H9 (cell line): ENCODE results near the gene UCP1. TPM values are rescaled to one million over a fixed set of nuclear protein-coding genes. Genes with fewer than 3 reads are reported as not detected.

Source experiments
- DNase-seq: peaks from one replicate; pipeline ENCODE4 v3.0.0-alpha.2; 2017
- H2AFZ ChIP-seq: one replicate; pipeline ENCODE4 v1.6.1; 2013; ENCODE audit warnings: mild to moderate bottlenecking, low read length, control low read depth, moderate library complexity
- H2AK5ac ChIP-seq: 2 replicates; pipeline ENCODE4 v1.6.1; 2013; ENCODE audit warnings: low read length, control low read depth, mixed read lengths; ENCODE audit not compliant: insufficient read length
- H2BK120ac ChIP-seq: one replicate; pipeline ENCODE4 v1.6.1; 2013; ENCODE audit warnings: low read depth, mild to moderate bottlenecking, low read length, control low read depth, inconsistent platforms; ENCODE audit not compliant: poor library complexity, severe bottlenecking
- H2BK12ac ChIP-seq: 2 replicates; pipeline ENCODE4 v1.6.1; 2013; ENCODE audit warnings: low read length, control low read depth, mixed read lengths, low read depth; ENCODE audit not compliant: insufficient read length
- H2BK15ac ChIP-seq: 2 replicates; pipeline ENCODE4 v1.6.1; 2013; ENCODE audit warnings: low read depth, low read length, control low read depth
- H2BK20ac ChIP-seq: one replicate; pipeline ENCODE4 v1.6.1; 2013; ENCODE audit warnings: low read depth, mild to moderate bottlenecking, low read length, control low read depth, inconsistent platforms; ENCODE audit not compliant: poor library complexity, severe bottlenecking
- H2BK5ac ChIP-seq: 2 replicates; pipeline ENCODE4 v1.6.1; 2013; ENCODE audit warnings: low read length, control low read depth, mixed read lengths; ENCODE audit not compliant: insufficient read length
- H3K14ac ChIP-seq: 2 replicates; pipeline ENCODE4 v1.6.1; 2013; ENCODE audit warnings: low read length, control low read depth; ENCODE audit not compliant: insufficient read depth
- H3K18ac ChIP-seq: 2 replicates; pipeline ENCODE4 v1.6.1; 2013; ENCODE audit warnings: low read depth, mild to moderate bottlenecking, mixed read lengths, low read length, control low read depth; ENCODE audit not compliant: insufficient read length
- H3K23ac ChIP-seq: 2 replicates; pipeline ENCODE4 v1.6.1; 2013; ENCODE audit warnings: low read length, control low read depth, mixed read lengths, low read depth; ENCODE audit not compliant: insufficient read length
- H3K23me2 ChIP-seq: 2 replicates; pipeline ENCODE4 v1.6.1; 2013; ENCODE audit warnings: low read depth, mild to moderate bottlenecking, mixed read lengths, low read length, control low read depth; ENCODE audit not compliant: insufficient read length, poor library complexity, severe bottlenecking
- H3K27ac ChIP-seq: 2 replicates; pipeline ENCODE4 v1.5.1; 2013; ENCODE audit warnings: low read length, control low read depth, mixed read lengths, low read depth; ENCODE audit not compliant: insufficient read length
- H3K27me3 ChIP-seq: 2 replicates; pipeline ENCODE4 v1.6.1; 2013; ENCODE audit warnings: low read length, control low read depth, inconsistent platforms; ENCODE audit not compliant: insufficient read depth
- H3K4ac ChIP-seq: 2 replicates; pipeline ENCODE4 v1.6.1; 2013; ENCODE audit warnings: low read depth, mild to moderate bottlenecking, control low read depth, inconsistent platforms, low read length, moderate library complexity
- H3K4me1 ChIP-seq: 2 replicates; pipeline ENCODE4 v1.6.1; 2013; ENCODE audit warnings: low read length, control low read depth, inconsistent platforms; ENCODE audit not compliant: insufficient read depth
- H3K4me2 ChIP-seq: 2 replicates; pipeline ENCODE4 v1.6.1; 2013; ENCODE audit warnings: low read length, control low read depth, mixed read lengths; ENCODE audit not compliant: insufficient read length, insufficient read depth
- H3K56ac ChIP-seq: 2 replicates; pipeline ENCODE4 v1.6.1; 2013; ENCODE audit warnings: low read depth, mild to moderate bottlenecking, mixed read lengths, low read length, control low read depth; ENCODE audit not compliant: insufficient read length
- H3K79me1 ChIP-seq: 2 replicates; pipeline ENCODE4 v1.6.1; 2013; ENCODE audit warnings: low read depth, mild to moderate bottlenecking, moderate library complexity, low read length, control low read depth, inconsistent platforms; ENCODE audit not compliant: insufficient read depth, poor library complexity, severe bottlenecking
- H3K79me2 ChIP-seq: 2 replicates; pipeline ENCODE4 v1.6.1; 2013; ENCODE audit warnings: low read length, control low read depth, inconsistent platforms; ENCODE audit not compliant: insufficient read depth
- H3K9ac ChIP-seq: 2 replicates; pipeline ENCODE4 v1.6.1; 2013; ENCODE audit warnings: low read length, control low read depth, mixed read lengths; ENCODE audit not compliant: insufficient read length; ENCODE audit errors: extremely low read depth
- H3K9me3 ChIP-seq: one replicate; pipeline ENCODE4 v1.6.1; 2013; ENCODE audit warnings: low read depth, low read length, inconsistent platforms; ENCODE audit not compliant: control insufficient read depth
- H3T11ph ChIP-seq: one replicate; pipeline ENCODE4 v1.6.1; 2013; ENCODE audit warnings: mild to moderate bottlenecking, low read length, control low read depth, inconsistent platforms
- H4K20me1 ChIP-seq: one replicate; pipeline ENCODE4 v1.6.1; 2013; ENCODE audit not compliant: control insufficient read depth, insufficient read length, insufficient read depth
- H4K5ac ChIP-seq: 2 replicates; pipeline ENCODE4 v1.6.1; 2013; ENCODE audit warnings: low read depth, mild to moderate bottlenecking, mixed read lengths, low read length, control low read depth; ENCODE audit not compliant: insufficient read length
- H4K8ac ChIP-seq: replicated peaks from 2 replicates; pipeline ENCODE4 v1.6.1; 2013; ENCODE audit warnings: low read length, control low read depth, mixed read lengths, low read depth; ENCODE audit not compliant: insufficient read length
- H4K91ac ChIP-seq: 2 replicates; pipeline ENCODE4 v1.6.1; 2013; ENCODE audit warnings: low read depth, mild to moderate bottlenecking, moderate library complexity, mixed read lengths, low read length, control low read depth; ENCODE audit not compliant: insufficient read length
- H3K27ac Mint-ChIP-seq, 3 experiments: 2 replicates in 2 of 3; 3 replicates in 1 of 3; pipeline ENCODE4 v1.8.0; 2020 to 2021; ENCODE audit warnings: mixed read lengths in 3 of 3, mild to moderate bottlenecking in 1 of 3, moderate library complexity in 1 of 3
- H3K27me3 Mint-ChIP-seq: 2 replicates; pipeline ENCODE4 v1.8.0; 2021; ENCODE audit warnings: low read depth, mild to moderate bottlenecking, moderate library complexity, mixed read lengths
- H3K36me3 Mint-ChIP-seq, 3 experiments: 2 replicates in 2 of 3; 3 replicates in 1 of 3; pipeline ENCODE4 v1.8.0; 2020 to 2021; ENCODE audit warnings: low read depth in 3 of 3, mixed read lengths in 3 of 3; ENCODE audit not compliant: insufficient read depth in 1 of 3
- H3K4me1 Mint-ChIP-seq, 2 experiments: 2 replicates each; pipeline ENCODE4 v1.8.0; 2020; ENCODE audit warnings: mixed read lengths in 2 of 2
- H3K4me3 Mint-ChIP-seq, 2 experiments: 2 replicates in 1 of 2; 3 replicates in 1 of 2; pipeline ENCODE4 v1.8.0; 2020 to 2021; ENCODE audit warnings: mild to moderate bottlenecking in 2 of 2, mixed read lengths in 2 of 2, moderate library complexity in 1 of 2
- H3K9me3 Mint-ChIP-seq, 2 experiments: 2 replicates in 1 of 2; 3 replicates in 1 of 2; pipeline ENCODE4 v1.8.0; 2020; ENCODE audit warnings: mild to moderate bottlenecking in 2 of 2, mixed read lengths in 2 of 2, moderate library complexity in 1 of 2
- WGBS: extraction: QIAGEN DNeasy Blood & Tissue Kit; methylation state at CpG from one replicate; pipeline ENCODE4 v1.1.7; 2013; ENCODE audit warnings: missing lambda C conversion rate, low lambda C conversion rate, mixed read lengths; ENCODE audit not compliant: insufficient read length; ENCODE audit errors: extremely low coverage; 5-methylcytosine and 5-hydroxymethylcytosine counted together
- total RNA-seq: library from RNA; stranded (reverse); gene quantifications from 2 replicates; pipeline ENCODE4 v1.2.1, GENCODE V29; 2021
- TF ChIP-seq, protein P1 (sequence below): fragments of 200-600 bp; sonication (generic); conservative IDR thresholded peaks from 3 replicates; pipeline ENCODE4 v1.8.0; 2021; ENCODE audit warnings: antibody characterized with exemption, mild to moderate bottlenecking

The UCP1 gene
- total RNA-seq, 1 experiment from 2014 or later = not detected

DNA sequence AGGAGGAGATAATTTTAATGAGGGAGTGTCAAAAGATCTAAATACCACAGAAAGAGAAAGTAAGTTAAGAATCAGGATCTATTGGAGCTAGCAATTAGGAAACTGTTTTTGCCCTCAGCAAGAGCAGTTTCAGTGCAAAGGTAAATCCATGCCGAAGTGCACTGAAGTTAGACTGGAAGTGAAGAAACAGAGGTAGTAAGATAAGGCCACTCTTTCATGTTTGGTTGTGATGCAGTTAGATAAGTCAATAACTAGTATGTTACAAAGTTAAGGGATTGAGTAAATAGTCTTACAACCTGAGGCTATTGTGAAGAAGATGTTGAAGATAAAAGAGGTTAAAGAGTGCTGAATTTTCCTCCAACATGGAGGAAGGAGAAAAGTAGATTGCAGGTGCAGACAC lies 46.7 kb upstream of the UCP1 start:
- TF ChIP-seq, protein P1, sequence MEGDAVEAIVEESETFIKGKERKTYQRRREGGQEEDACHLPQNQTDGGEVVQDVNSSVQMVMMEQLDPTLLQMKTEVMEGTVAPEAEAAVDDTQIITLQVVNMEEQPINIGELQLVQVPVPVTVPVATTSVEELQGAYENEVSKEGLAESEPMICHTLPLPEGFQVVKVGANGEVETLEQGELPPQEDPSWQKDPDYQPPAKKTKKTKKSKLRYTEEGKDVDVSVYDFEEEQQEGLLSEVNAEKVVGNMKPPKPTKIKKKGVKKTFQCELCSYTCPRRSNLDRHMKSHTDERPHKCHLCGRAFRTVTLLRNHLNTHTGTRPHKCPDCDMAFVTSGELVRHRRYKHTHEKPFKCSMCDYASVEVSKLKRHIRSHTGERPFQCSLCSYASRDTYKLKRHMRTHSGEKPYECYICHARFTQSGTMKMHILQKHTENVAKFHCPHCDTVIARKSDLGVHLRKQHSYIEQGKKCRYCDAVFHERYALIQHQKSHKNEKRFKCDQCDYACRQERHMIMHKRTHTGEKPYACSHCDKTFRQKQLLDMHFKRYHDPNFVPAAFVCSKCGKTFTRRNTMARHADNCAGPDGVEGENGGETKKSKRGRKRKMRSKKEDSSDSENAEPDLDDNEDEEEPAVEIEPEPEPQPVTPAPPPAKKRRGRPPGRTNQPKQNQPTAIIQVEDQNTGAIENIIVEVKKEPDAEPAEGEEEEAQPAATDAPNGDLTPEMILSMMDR = no peak
- no peak overlapping the region for H2AK5ac ChIP-seq
- Mint-ChIP-seq H3K9me3 (no peaks in the 10 kb centered on the region), H3K27ac (no peak overlapping the region), H3K36me3 (no peaks in the 10 kb centered on the region), H3K4me1 (peaks cover 0 to 8% of the 10 kb centered on the region in 2 experiments; a peak in 3 of 4 replicates), H3K4me3 (no peak overlapping the region), H3K27me3 (peaks cover 5% of the 10 kb centered on the region)
- H2BK5ac ChIP-seq = no peak overlapping the region
- H4K91ac ChIP-seq = no peak overlapping the region
- H3K23ac ChIP-seq = no peak overlapping the region
- no peak overlapping the region for H4K5ac ChIP-seq
- no peak overlapping the region for H3K14ac ChIP-seq
- H3K18ac ChIP-seq = no peak overlapping the region
- H2BK12ac ChIP-seq = no peak overlapping the region
- H3K4me2 ChIP-seq = no peak overlapping the region
- H4K8ac ChIP-seq = no peak overlapping the region
- no peaks in the 10 kb centered on the region for H3K79me1 ChIP-seq
- no peak overlapping the region for H3K9ac ChIP-seq
- no peak overlapping the region for H2BK20ac ChIP-seq
- H4K20me1 ChIP-seq = no peaks in the 10 kb centered on the region
- no peaks in the 10 kb centered on the region for H3K27me3 ChIP-seq
- H3T11ph ChIP-seq = no peak overlapping the region
- no peaks in the 10 kb centered on the region for H3K23me2 ChIP-seq
- H3K9me3 ChIP-seq = no peaks in the 10 kb centered on the region
- no peak overlapping the region for H2AFZ ChIP-seq
- H2BK120ac ChIP-seq = no peak overlapping the region
- no peak overlapping the region for H3K27ac ChIP-seq
- no peak overlapping the region for H2BK15ac ChIP-seq
- no CpG with 5 or more reads among the region's 1 CpG for WGBS
- no peak overlapping the region for H3K56ac ChIP-seq
- DNase-seq = no peak
- H3K4me1 ChIP-seq = no peaks in the 10 kb centered on the region; the same call in 1 of the 2 replicates
- H3K79me2 ChIP-seq = no peaks in the 10 kb centered on the region
- no peak overlapping the region for H3K4ac ChIP-seq
